H1 (cell line): ENCODE data around the gene CLDN6. TPM values are rescaled to one million over a fixed set of nuclear protein-coding genes. Genes with fewer than 3 reads are reported as not detected.

Experiments
- NANOG ChIP-seq: IDR thresholded peaks from 2 replicates; pipeline ENCODE4 v1.6.1; 2011; ENCODE audit warnings: low read length, low read depth, mild to moderate bottlenecking, inconsistent platforms; ENCODE audit not compliant: insufficient read depth, poor library complexity, severe bottlenecking
- POLR2AphosphoS5 ChIP-seq: IDR thresholded peaks from 2 replicates; pipeline ENCODE4 v1.6.1; 2011; ENCODE audit warnings: low read depth, low read length
- TCF12 ChIP-seq: IDR thresholded peaks from 2 replicates; pipeline ENCODE4 v1.6.1; 2011; ENCODE audit warnings: low read depth, mild to moderate bottlenecking, low read length
- polyA plus RNA-seq, 7 experiments: library from polyadenylated mRNA; depleted of rRNA in 3 of 7; stranded (reverse) in 5 of 7; unstranded in 2 of 7; fragments of >200 nt in 5 of 7; fragments of 200-250 nt in 2 of 7; gene quantifications; 1 replicate in 5 of 7; 2 replicates in 1 of 7; 4 replicates in 1 of 7; pipeline versions ENCODE4 v1.2.1 to v1.2.3, GENCODE V29; 2011 to 2013; ENCODE audit warnings: missing spikeins in 2 of 7, mixed read lengths in 2 of 7
- total RNA-seq: library from RNA; stranded (reverse); fragmentation: NEBNext Ultra II Directional; extraction: Animal tissue kit (Norgen Biotek cat#: 25700); gene quantifications from 2 replicates; pipeline ENCODE4 v1.2.1, GENCODE V29; 2021

The CLDN6 gene
- total and polyA plus RNA-seq, 2 of the 8 experiments (the other 6 are each of a cell fraction or from before 2014, with no cell fraction given) = 747 to 1,115 TPM

DNA sequence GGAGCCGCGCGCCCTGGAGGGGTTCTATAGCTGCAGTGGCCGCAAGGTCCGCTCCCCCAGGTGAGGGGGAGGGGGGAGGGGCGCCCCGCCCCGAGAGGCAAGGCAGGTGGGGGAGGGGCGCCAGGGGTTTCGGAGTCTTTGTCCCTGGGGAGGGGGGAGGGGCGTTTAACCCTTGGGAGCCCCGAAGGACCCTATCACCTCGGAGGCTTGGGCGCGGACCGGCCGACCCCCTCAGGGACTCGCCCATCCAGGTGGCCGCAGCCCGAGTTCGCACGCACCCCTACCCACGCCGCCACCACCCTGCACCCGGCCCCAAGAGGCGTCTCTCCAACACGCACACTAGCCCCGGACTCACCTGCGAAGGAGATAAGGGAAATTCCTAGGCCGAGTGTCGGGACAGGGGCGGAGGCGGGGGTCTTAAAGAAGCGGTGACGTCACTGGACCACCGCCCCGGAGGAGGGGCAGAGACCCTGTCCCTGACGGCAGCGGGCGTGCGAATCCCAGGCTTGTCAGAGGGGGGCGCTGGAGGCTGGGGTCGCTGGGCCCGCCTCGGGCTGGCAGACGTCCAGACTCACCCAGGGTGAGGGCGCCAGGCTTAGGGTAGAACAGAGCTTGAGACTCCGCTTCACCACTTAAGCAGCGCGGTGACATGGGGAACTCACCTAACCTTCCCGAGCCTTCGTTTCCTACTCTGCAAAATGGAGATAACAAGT lies at the start of gene CLDN6 (continued):
- TF ChIP-seq POLR2AphosphoS5 = peak; percentile 98
- peak; percentile 73; the same call in 1 of the 2 replicates for TF ChIP-seq TCF12
- no peak for TF ChIP-seq NANOG
